Fibroblast of lung (primary cell): Measurements from ENCODE around the gene PPIF.

ENCODE experiments used
- CTCF ChIP-seq, 2 donors: IDR thresholded peaks in 1 of 2; conservative IDR thresholded peaks in 1 of 2; 1 replicate in 1 of 2; 2 replicates in 1 of 2; pipeline ENCODE4 v1.5.1; 2011 to 2012; ENCODE audit warnings: low read length in 2 of 2, control low read depth in 1 of 2, inconsistent platforms in 1 of 2, low read depth in 1 of 2, mild to moderate bottlenecking in 1 of 2
- EZH2 ChIP-seq: IDR thresholded peaks from 2 replicates; pipeline ENCODE4 v1.5.1; 2012; ENCODE audit warnings: low read length, control low read depth, mild to moderate bottlenecking; ENCODE audit errors: missing control alignments

- TF ChIP-seq CTCF (conservative IDR thresholded peaks at IDR 0.05 in 1 of 2, IDR thresholded peaks at IDR 0.05 in 1 of 2; ENCODE audit: low read depth in 1 of 2, low read length in 2 of 2) (no peak), EZH2 (no peak)
These were observed 27.0 kb upstream of the PPIF start for GRCh38 chr10:79320316-79320715.
